IMR-90 (cell line): ENCODE results near the gene CADM2. TPM values are rescaled to one million over a fixed set of nuclear protein-coding genes. Genes with fewer than 3 reads are reported as not detected.

ENCODE experiments used
- ATAC-seq: fragments of 200-7000 bp; cut with Tn5 transposase; 2 replicates; pipeline ENCODE4 v1.9.1; 2020; ENCODE audit warnings: low read depth, mild to moderate bottlenecking, moderate library complexity
- BruUV-seq: library from RNA; stranded (reverse); fragments of 400-500 nt; replicated peaks from 2 replicates; lab custom pipeline; 2021; lab: Mats Ljungman, UMichigan
- CTCF ChIA-PET: fragments of 300-600 bp; formaldehyde crosslinking; extraction: SDS; loops from one replicate; lab custom pipeline; 2021; ENCODE audit warnings: antibody characterized with exemption; lab: Yijun Ruan, JAX
- POLR2A ChIA-PET: fragments of 300-600 bp; sonication (Branson Sonifier 250); formaldehyde crosslinking; loops from one replicate; lab custom pipeline; 2022; ENCODE audit warnings: antibody characterized with exemption; ENCODE audit not compliant: unreplicated experiment; lab: Charles Lee
- DNase-seq: peaks from one replicate; pipeline ENCODE4 v3.0.0; 2013
- H2AFZ ChIP-seq: replicated peaks from 2 replicates; pipeline ENCODE3; 2013; ENCODE audit warnings: low read length, mild to moderate bottlenecking; ENCODE audit not compliant: poor library complexity
- H2AK5ac ChIP-seq: 2 replicates; pipeline ENCODE4 v1.6.1; 2013; ENCODE audit warnings: low read depth, low read length, inconsistent platforms
- H2AK9ac ChIP-seq: replicated peaks from 2 replicates; pipeline ENCODE3; 2013; ENCODE audit warnings: mild to moderate bottlenecking, low read depth, low read length, moderate library complexity; ENCODE audit not compliant: poor library complexity
- H2BK120ac ChIP-seq: 2 replicates; pipeline ENCODE4 v1.6.1; 2013; ENCODE audit warnings: low read depth, low read length, inconsistent platforms
- H2BK15ac ChIP-seq: 3 replicates; pipeline ENCODE4 v1.6.1; 2013; ENCODE audit warnings: low read depth, low read length, inconsistent platforms
- H2BK20ac ChIP-seq: 2 replicates; pipeline ENCODE4 v1.6.1; 2013; ENCODE audit warnings: low read depth, mild to moderate bottlenecking, inconsistent platforms, low read length, moderate library complexity
- H2BK5ac ChIP-seq: 2 replicates; pipeline ENCODE4 v1.6.1; 2013; ENCODE audit warnings: mild to moderate bottlenecking, low read depth, low read length, inconsistent platforms; ENCODE audit not compliant: poor library complexity, severe bottlenecking
- H3K14ac ChIP-seq: replicated peaks from 2 replicates; pipeline ENCODE4 v1.6.1; 2013; ENCODE audit warnings: low read depth, low read length, inconsistent platforms
- H3K18ac ChIP-seq: 2 replicates; pipeline ENCODE4 v1.6.1; 2013; ENCODE audit warnings: low read depth, low read length, control low read depth
- H3K23ac ChIP-seq: 2 replicates; pipeline ENCODE4 v1.6.1; 2013; ENCODE audit warnings: low read depth, low read length, inconsistent platforms
- H3K27ac ChIP-seq: 2 replicates; pipeline ENCODE4 v1.5.1; 2013; ENCODE audit warnings: mild to moderate bottlenecking, control low read depth, low read length; ENCODE audit not compliant: insufficient read depth
- H3K27me3 ChIP-seq: 2 replicates; pipeline ENCODE4 v1.6.1; 2013; ENCODE audit warnings: low read length; ENCODE audit not compliant: control insufficient read depth, insufficient read depth
- H3K36me3 ChIP-seq: 2 replicates; pipeline ENCODE4 v1.6.1; 2013; ENCODE audit warnings: low read length, mixed read lengths; ENCODE audit not compliant: control insufficient read depth, insufficient read depth
- H3K4ac ChIP-seq: 2 replicates; pipeline ENCODE4 v1.6.1; 2013; ENCODE audit warnings: low read depth, low read length, inconsistent platforms
- H3K4me1 ChIP-seq: 2 replicates; pipeline ENCODE4 v1.6.1; 2013; ENCODE audit warnings: low read length, mixed read lengths; ENCODE audit not compliant: control insufficient read depth, insufficient read depth
- H3K4me2 ChIP-seq: 2 replicates; pipeline ENCODE4 v1.6.1; 2013; ENCODE audit warnings: low read depth, mild to moderate bottlenecking, control low read depth, low read length, moderate library complexity
- H3K4me3 ChIP-seq: 2 replicates; pipeline ENCODE4 v1.5.1; 2013; ENCODE audit warnings: low read depth, mild to moderate bottlenecking, control low read depth, low read length, moderate library complexity; ENCODE audit not compliant: insufficient read depth
- H3K56ac ChIP-seq: 2 replicates; pipeline ENCODE4 v1.6.1; 2013; ENCODE audit warnings: low read length, inconsistent platforms; ENCODE audit not compliant: insufficient read depth; ENCODE audit errors: extremely low read depth
- H3K79me1 ChIP-seq, 2 experiments: 2 replicates each; pipeline ENCODE4 v1.6.1; 2013; ENCODE audit warnings: low read length in 2 of 2, inconsistent platforms in 1 of 2, low read depth in 1 of 2
- H3K9ac ChIP-seq: 2 replicates; pipeline ENCODE4 v1.6.1; 2013; ENCODE audit warnings: low read depth, low read length, control low read depth
- H3K9me1 ChIP-seq: 2 replicates; pipeline ENCODE4 v1.6.1; 2013; ENCODE audit warnings: low read length, inconsistent platforms; ENCODE audit not compliant: insufficient read depth
- H3K9me3 ChIP-seq: 2 replicates; pipeline ENCODE4 v1.6.1; 2013; ENCODE audit warnings: low read length; ENCODE audit not compliant: control insufficient read depth, insufficient read depth
- H4K20me1 ChIP-seq: 2 replicates; pipeline ENCODE4 v1.6.1; 2013; ENCODE audit warnings: low read length, inconsistent platforms; ENCODE audit not compliant: insufficient read depth
- H4K5ac ChIP-seq: 2 replicates; pipeline ENCODE4 v1.6.1; 2013; ENCODE audit warnings: mild to moderate bottlenecking, low read depth, low read length, control low read depth
- H4K8ac ChIP-seq, 2 experiments: 2 replicates each; pipeline ENCODE4 v1.6.1; 2013; ENCODE audit warnings: low read depth in 2 of 2, low read length in 2 of 2, control low read depth in 1 of 2, inconsistent platforms in 1 of 2
- H4K91ac ChIP-seq: 2 replicates; pipeline ENCODE4 v1.6.1; 2013; ENCODE audit warnings: low read depth, low read length, inconsistent platforms; ENCODE audit not compliant: insufficient read depth
- MAZ ChIP-seq: IDR thresholded peaks from 2 replicates; pipeline ENCODE4 v1.6.1; 2012; ENCODE audit warnings: low read depth, mild to moderate bottlenecking, low read length, improper control_type of control experiment, moderate library complexity, borderline replicate concordance
- NFE2L2 ChIP-seq: fragments of 150-350 bp; IDR thresholded peaks from 2 replicates; pipeline ENCODE4 v1.6.1; 2016; ENCODE audit warnings: low read depth, mild to moderate bottlenecking, low read length
- RAD21 ChIP-seq: IDR thresholded peaks from 2 replicates; pipeline ENCODE4 v1.6.1; 2012; ENCODE audit warnings: low read length, improper control_type of control experiment
- RCOR1 ChIP-seq: IDR thresholded peaks from 2 replicates; pipeline ENCODE4 v1.6.1; 2012; ENCODE audit warnings: mild to moderate bottlenecking, low read length, improper control_type of control experiment; ENCODE audit not compliant: insufficient replicate concordance
- SMC3 ChIP-seq: fragments of 150-350 bp; IDR thresholded peaks from 2 replicates; pipeline ENCODE4 v1.6.1; 2016; ENCODE audit warnings: low read depth, mild to moderate bottlenecking, antibody characterized with exemption, low read length, moderate library complexity
- WGBS, 2 experiments: methylation state at CpG; one replicate each; pipeline versions ENCODE4 v1.1.5 to v1.1.7; 2013; ENCODE audit warnings: missing lambda C conversion rate in 2 of 2; ENCODE audit not compliant: insufficient read length in 1 of 2; ENCODE audit errors: extremely low coverage in 2 of 2; 5-methylcytosine and 5-hydroxymethylcytosine counted together
- dilution Hi-C: fragments of 300-500 bp; cut with HindIII; formaldehyde crosslinking; loops from one replicate; pipeline ENCODE4 v1.14.3; 2018; ENCODE audit warnings: low sequenced_read_pairs; ENCODE audit not compliant: unreplicated experiment
- in situ Hi-C: fragments of 300-500 bp; cut with MboI; formaldehyde crosslinking; loops from 3 replicates; pipeline ENCODE4 v1.14.3; 2019; ENCODE audit warnings: low sequenced_read_pairs, inconsistent platforms, mixed read lengths
- intact Hi-C: fragments of 100-400 bp; cut with micrococcal nuclease; formaldehyde crosslinking; loops from 2 replicates; pipeline ENCODE4 v1.10.0; 2022
- polyA plus RNA-seq, 3 experiments: library from polyadenylated mRNA; depleted of rRNA; stranded (reverse); fragments of >200 nt; gene quantifications; 2 replicates each; pipeline ENCODE4 v1.2.3, GENCODE V29; 2012; ENCODE audit warnings: low replicate concordance in 1 of 3
- total RNA-seq: library from RNA; depleted of rRNA; stranded (reverse); fragments of >200 nt; gene quantifications from 2 replicates; pipeline ENCODE4 v1.2.3, GENCODE V29; 2012
- TF ChIP-seq, protein P1 (sequence below): conservative IDR thresholded peaks from 2 replicates; pipeline ENCODE4 v1.5.1; 2012; ENCODE audit warnings: mild to moderate bottlenecking, low read depth, low read length, improper control_type of control experiment

The CADM2 gene
- total and polyA plus RNA-seq, 2 of the 4 experiments (the other 2 are of a cell fraction): not detected

DNA sequence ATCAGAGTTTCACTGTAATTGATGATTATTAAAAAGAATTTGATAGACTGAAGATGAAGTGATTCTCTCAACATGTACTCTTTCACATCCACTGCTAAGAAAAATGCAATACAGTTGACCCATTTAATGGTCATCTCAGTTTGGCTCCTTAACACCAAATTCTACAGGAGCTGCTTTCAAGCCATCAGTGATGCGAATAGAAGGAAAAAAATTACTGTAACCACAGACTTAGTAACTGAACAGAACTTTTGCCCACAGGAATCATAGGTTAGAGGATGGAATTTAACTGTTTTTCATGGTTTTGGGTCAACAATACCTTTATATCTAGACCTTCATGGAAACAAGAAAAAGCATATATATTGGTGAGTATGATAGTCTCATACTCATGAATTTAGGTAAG lies 633.5 kb downstream of the CADM2 start:
- Histone ChIP-seq H4K91ac (no peak overlapping the region), H2BK15ac (no peak overlapping the region), H3K23ac (no peak overlapping the region), H3K27ac (no peak overlapping the region), H3K9me3 (no peaks in the 10 kb centered on the region), H3K9me1 (no peaks in the 10 kb centered on the region), H2AFZ (no peak overlapping the region), H3K56ac (no peak overlapping the region), H3K14ac (no peak overlapping the region), H4K20me1 (no peaks in the 10 kb centered on the region), H3K79me1 (no peaks in the 10 kb centered on the region), H4K8ac (no peak overlapping the region), H2AK5ac (no peak overlapping the region), H2BK5ac (no peak overlapping the region), H3K4ac (no peak overlapping the region), H2BK20ac (no peak overlapping the region), H3K36me3 (no peaks in the 10 kb centered on the region), H2AK9ac (no peak overlapping the region), H3K4me3 (no peak overlapping the region), H3K4me1 (no peaks in the 10 kb centered on the region), H2BK120ac (no peak overlapping the region), H3K9ac (no peak overlapping the region), H3K4me2 (no peak overlapping the region), H3K27me3 (no peaks in the 10 kb centered on the region), H3K18ac (no peak overlapping the region), H4K5ac (no peak overlapping the region)
- no CpG with 5 or more reads among the region's 1 CpG for WGBS, 2 experiments
- dilution Hi-C loops (no loop called here), intact Hi-C loops (no loop called here), in situ Hi-C loops (no loop called here)
- ChIA-PET POLR2A (no interaction called here), CTCF (interaction anchor here (0.6 kb wide), 1 partner anchor 92 kb away, joined by 5 read pairs; no protein-coding TSS in a partner anchor)
- BruUV-seq: no TSS peak
- TF ChIP-seq SMC3 (no peak), NFE2L2 (no peak), MAZ (no peak), RCOR1 (no peak), RAD21 (no peak)
- TF ChIP-seq, protein P1, sequence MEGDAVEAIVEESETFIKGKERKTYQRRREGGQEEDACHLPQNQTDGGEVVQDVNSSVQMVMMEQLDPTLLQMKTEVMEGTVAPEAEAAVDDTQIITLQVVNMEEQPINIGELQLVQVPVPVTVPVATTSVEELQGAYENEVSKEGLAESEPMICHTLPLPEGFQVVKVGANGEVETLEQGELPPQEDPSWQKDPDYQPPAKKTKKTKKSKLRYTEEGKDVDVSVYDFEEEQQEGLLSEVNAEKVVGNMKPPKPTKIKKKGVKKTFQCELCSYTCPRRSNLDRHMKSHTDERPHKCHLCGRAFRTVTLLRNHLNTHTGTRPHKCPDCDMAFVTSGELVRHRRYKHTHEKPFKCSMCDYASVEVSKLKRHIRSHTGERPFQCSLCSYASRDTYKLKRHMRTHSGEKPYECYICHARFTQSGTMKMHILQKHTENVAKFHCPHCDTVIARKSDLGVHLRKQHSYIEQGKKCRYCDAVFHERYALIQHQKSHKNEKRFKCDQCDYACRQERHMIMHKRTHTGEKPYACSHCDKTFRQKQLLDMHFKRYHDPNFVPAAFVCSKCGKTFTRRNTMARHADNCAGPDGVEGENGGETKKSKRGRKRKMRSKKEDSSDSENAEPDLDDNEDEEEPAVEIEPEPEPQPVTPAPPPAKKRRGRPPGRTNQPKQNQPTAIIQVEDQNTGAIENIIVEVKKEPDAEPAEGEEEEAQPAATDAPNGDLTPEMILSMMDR: no peak
- DNase-seq (no peak), ATAC-seq (no peak)
